ENCODE measurements around the gene TRIM29.

The TRIM29 gene

GRCh38 chr11:120134931-120135228, 3.0 kb downstream of the TRIM29 start:
- no peaks in the 10 kb centered on the region for H3K4me1 ChIP-seq (ENCODE audit: control insufficient read depth, insufficient read depth, low read length, unreplicated experiment)
- H3K79me2 ChIP-seq (ENCODE audit: control insufficient read depth, insufficient read depth, low read length, unreplicated experiment): no peaks in the 10 kb centered on the region
- H3K4me3 ChIP-seq (ENCODE audit: low read depth, low read length): no peak overlapping the region
- no peak overlapping the region for H3K27ac ChIP-seq (ENCODE audit: low read depth, low read length)
- no peak overlapping the region for H2AFZ ChIP-seq (ENCODE audit: low read length, unreplicated experiment)
- no peaks in the 10 kb centered on the region for H3K36me3 ChIP-seq (ENCODE audit: insufficient read depth, low read length)
- peaks cover 50% of the 10 kb centered on the region for H3K27me3 ChIP-seq (ENCODE audit: insufficient read depth, low read length)

DNA sequence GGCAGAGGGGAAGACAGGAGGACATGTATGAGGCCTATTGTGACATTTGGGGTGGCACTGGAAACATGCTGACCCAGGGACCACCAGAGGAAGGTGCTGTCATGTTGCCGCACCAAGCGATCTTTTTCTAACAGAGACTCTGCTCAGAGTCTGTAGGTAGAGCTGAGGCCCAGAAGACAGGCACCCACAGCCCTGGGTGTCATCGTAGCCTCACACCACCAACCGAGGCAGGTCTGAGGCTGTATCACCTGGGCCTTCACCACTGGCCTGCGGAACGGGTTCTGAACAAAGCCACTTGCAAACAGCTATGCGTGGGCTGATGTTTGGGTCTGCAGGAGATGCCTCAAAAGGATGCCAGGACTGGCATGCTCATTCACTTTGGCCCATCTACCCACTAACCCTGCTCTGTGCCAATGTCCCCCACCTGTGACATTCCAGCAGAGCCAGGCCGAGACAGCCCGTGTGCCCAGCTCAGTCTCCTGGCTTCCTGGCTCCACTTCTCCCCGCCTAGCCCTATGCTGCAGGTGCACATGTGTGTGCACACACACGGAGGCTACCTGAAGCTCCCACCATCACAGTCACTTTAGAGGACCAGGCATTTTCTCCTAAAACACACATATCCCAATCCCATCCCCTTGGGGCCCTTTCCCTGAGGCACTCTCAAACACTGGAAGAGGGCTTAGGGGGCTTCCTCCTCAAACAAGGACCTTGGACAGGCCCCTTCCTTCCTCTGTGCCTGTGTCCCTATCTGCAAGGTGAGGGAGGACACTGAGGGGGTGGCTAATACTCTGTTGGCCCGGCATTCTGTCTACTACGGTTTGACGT, 3.6 kb downstream of the TRIM29 start:
- no peaks in the 10 kb centered on the region for H3K79me2 ChIP-seq (ENCODE audit: control insufficient read depth, insufficient read depth, low read length, unreplicated experiment)
- no peak overlapping the region for H2AFZ ChIP-seq (ENCODE audit: low read length, unreplicated experiment)
- H3K27ac ChIP-seq (ENCODE audit: low read depth, low read length): no peak overlapping the region
- H3K4me1 ChIP-seq (ENCODE audit: control insufficient read depth, insufficient read depth, low read length, unreplicated experiment): no peaks in the 10 kb centered on the region
- peaks cover 47% of the 10 kb centered on the region for H3K27me3 ChIP-seq (ENCODE audit: insufficient read depth, low read length)
- H3K36me3 ChIP-seq (ENCODE audit: insufficient read depth, low read length): no peaks in the 10 kb centered on the region
- H3K4me3 ChIP-seq (ENCODE audit: low read depth, low read length): no peak overlapping the region

- H3K4me1 ChIP-seq (ENCODE audit: control insufficient read depth, insufficient read depth, low read length, unreplicated experiment): no peaks in the 10 kb centered on the region
- H2AFZ ChIP-seq (ENCODE audit: low read length, unreplicated experiment): no peak overlapping the region
- H3K36me3 ChIP-seq (ENCODE audit: insufficient read depth, low read length): no peaks in the 10 kb centered on the region
- no peaks in the 10 kb centered on the region for H3K79me2 ChIP-seq (ENCODE audit: control insufficient read depth, insufficient read depth, low read length, unreplicated experiment)
- H3K27me3 ChIP-seq (ENCODE audit: insufficient read depth, low read length): peaks cover 45% of the 10 kb centered on the region
- H3K4me3 ChIP-seq (ENCODE audit: low read depth, low read length): no peak overlapping the region
- H3K27ac ChIP-seq (ENCODE audit: low read depth, low read length): no peak overlapping the region
Observed at GRCh38 chr11:120133216-120134105, 4.5 kb downstream of the TRIM29 start.

DNA sequence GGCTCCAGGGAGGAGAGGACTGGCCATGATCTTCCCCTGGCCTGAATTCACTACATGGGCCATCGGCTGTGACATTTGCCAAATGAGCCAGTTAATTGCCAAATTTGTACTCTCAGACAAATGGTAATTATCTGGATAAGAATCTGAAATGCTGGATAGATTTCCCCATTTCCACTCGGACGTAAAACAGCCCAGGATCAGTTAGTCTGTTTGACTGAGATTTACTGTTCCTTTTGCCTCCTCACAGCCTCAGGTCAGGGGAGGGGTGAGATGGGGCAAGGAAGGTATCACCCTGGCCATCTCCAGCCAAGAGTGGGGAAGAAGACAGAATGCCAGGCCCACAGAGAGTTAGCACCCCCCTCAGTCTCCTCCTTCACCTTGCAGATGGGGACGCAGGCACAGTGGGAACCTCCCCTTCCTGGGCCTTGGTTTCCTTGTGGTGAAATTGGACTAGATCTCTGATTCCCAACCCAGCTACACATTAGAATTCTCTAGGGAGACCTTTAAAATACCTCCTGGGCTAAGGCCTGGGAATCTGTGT, 5.2 kb downstream of the TRIM29 start:
- Histone ChIP-seq H3K36me3 (ENCODE audit: insufficient read depth, low read length) (no peaks in the 10 kb centered on the region), H3K27ac (ENCODE audit: low read depth, low read length) (no peak overlapping the region)

GRCh38 chr11:120131941-120132644, 5.8 kb downstream of the TRIM29 start:
- Histone ChIP-seq H3K4me1 (ENCODE audit: control insufficient read depth, insufficient read depth, low read length, unreplicated experiment) (no peaks in the 10 kb centered on the region), H3K27ac (ENCODE audit: low read depth, low read length) (no peak overlapping the region)

More for the DNA sequence above, 5.2 kb downstream of the TRIM29 start:
- no peak overlapping the region for H3K4me3 ChIP-seq (ENCODE audit: low read depth, low read length)
- no peaks in the 10 kb centered on the region for H3K4me1 ChIP-seq (ENCODE audit: control insufficient read depth, insufficient read depth, low read length, unreplicated experiment)
- peaks cover 52% of the 10 kb centered on the region for H3K27me3 ChIP-seq (ENCODE audit: insufficient read depth, low read length)
- H3K79me2 ChIP-seq (ENCODE audit: control insufficient read depth, insufficient read depth, low read length, unreplicated experiment): no peaks in the 10 kb centered on the region
- H2AFZ ChIP-seq (ENCODE audit: low read length, unreplicated experiment): no peak overlapping the region

GRCh38 chr11:120130991-120131760, 6.7 kb downstream of the TRIM29 start:
- Histone ChIP-seq H3K4me3 (ENCODE audit: low read depth, low read length) (no peak overlapping the region), H3K4me1 (ENCODE audit: control insufficient read depth, insufficient read depth, low read length, unreplicated experiment) (no peaks in the 10 kb centered on the region), H2AFZ (ENCODE audit: low read length, unreplicated experiment) (no peak overlapping the region), H3K27me3 (ENCODE audit: insufficient read depth, low read length) (peaks cover 55% of the 10 kb centered on the region), H3K36me3 (ENCODE audit: insufficient read depth, low read length) (no peaks in the 10 kb centered on the region), H3K79me2 (ENCODE audit: control insufficient read depth, insufficient read depth, low read length, unreplicated experiment) (no peaks in the 10 kb centered on the region), H3K27ac (ENCODE audit: low read depth, low read length) (no peak overlapping the region)

More at GRCh38 chr11:120131941-120132644, 5.8 kb downstream of the TRIM29 start:
- no peak overlapping the region for H2AFZ ChIP-seq (ENCODE audit: low read length, unreplicated experiment)
- H3K79me2 ChIP-seq (ENCODE audit: control insufficient read depth, insufficient read depth, low read length, unreplicated experiment): no peaks in the 10 kb centered on the region
- H3K27me3 ChIP-seq (ENCODE audit: insufficient read depth, low read length): peaks cover 57% of the 10 kb centered on the region
- no peaks in the 10 kb centered on the region for H3K36me3 ChIP-seq (ENCODE audit: insufficient read depth, low read length)
- H3K4me3 ChIP-seq (ENCODE audit: low read depth, low read length): no peak overlapping the region

DNA sequence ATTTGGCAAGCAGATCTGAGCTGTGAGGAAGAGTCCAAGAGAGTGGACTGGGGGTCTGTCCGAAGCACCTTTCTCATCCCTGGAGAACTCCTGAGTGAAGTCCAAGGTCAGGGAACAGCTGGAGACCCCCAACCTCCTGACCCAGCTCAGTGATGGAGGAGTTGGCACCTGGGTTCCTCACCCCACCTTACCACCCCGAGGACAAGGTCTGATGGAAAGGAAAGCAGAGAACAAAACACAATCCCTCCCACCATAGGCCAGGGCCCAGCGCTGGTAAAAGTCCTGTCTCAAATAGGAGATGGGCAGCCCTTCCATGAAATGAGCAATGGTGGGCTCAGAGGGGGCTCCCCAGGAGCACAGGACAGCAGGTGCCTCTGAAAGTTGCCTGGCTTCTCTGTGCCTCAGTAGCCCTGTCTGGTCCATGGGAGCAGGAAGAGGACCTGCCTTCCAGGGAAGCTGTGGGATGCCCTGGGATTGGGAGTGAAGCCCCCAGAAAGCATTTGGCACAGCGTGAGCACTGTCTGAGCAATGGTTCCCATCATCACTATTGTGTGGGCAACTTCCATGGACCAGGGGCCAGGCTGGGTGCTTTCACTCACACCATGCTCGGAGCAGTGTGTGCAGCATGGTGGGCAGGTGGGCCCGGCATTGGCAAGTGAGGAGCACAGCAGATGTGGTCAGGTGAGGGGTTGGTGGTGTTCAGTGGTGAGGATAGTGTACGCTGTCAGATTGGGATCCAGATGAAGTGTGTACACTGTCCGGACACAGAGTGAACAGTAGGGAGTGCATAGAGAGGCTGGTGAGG, 7.5 kb downstream of the TRIM29 start:
- H3K79me2 ChIP-seq (ENCODE audit: control insufficient read depth, insufficient read depth, low read length, unreplicated experiment): no peaks in the 10 kb centered on the region
- no peaks in the 10 kb centered on the region for H3K4me1 ChIP-seq (ENCODE audit: control insufficient read depth, insufficient read depth, low read length, unreplicated experiment)
- H3K27ac ChIP-seq (ENCODE audit: low read depth, low read length): no peak overlapping the region
- H3K4me3 ChIP-seq (ENCODE audit: low read depth, low read length): no peak overlapping the region
- no peak overlapping the region for H2AFZ ChIP-seq (ENCODE audit: low read length, unreplicated experiment)
- H3K36me3 ChIP-seq (ENCODE audit: insufficient read depth, low read length): no peaks in the 10 kb centered on the region
- H3K27me3 ChIP-seq (ENCODE audit: insufficient read depth, low read length): peaks cover 47% of the 10 kb centered on the region

DNA sequence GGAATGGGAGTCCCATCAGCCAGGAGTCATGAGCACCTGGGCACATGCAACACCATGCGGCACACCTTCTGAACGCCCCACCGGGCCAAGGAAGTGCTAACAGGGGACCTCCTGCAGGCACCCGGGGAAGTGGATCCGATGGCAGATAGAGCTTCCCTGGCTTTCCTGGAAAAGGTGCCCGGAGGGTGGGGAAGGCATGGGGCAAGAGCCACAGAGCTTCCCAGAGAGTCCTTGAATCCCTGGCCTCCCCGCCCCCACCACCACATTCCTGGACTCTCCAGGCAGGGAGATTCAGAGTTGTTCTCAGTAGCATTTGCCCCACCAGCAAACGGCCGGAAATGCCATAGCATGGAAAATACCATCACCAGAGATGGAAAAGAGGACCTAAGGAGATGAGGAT, 8.3 kb downstream of the TRIM29 start:
- Histone ChIP-seq H3K27me3 (ENCODE audit: insufficient read depth, low read length) (peaks cover 39% of the 10 kb centered on the region), H3K4me3 (ENCODE audit: low read depth, low read length) (no peak overlapping the region), H3K27ac (ENCODE audit: low read depth, low read length) (no peak overlapping the region), H3K79me2 (ENCODE audit: control insufficient read depth, insufficient read depth, low read length, unreplicated experiment) (no peaks in the 10 kb centered on the region), H2AFZ (ENCODE audit: low read length, unreplicated experiment) (no peak overlapping the region), H3K4me1 (ENCODE audit: control insufficient read depth, insufficient read depth, low read length, unreplicated experiment) (peaks cover 7% of the 10 kb centered on the region), H3K36me3 (ENCODE audit: insufficient read depth, low read length) (no peaks in the 10 kb centered on the region)

DNA sequence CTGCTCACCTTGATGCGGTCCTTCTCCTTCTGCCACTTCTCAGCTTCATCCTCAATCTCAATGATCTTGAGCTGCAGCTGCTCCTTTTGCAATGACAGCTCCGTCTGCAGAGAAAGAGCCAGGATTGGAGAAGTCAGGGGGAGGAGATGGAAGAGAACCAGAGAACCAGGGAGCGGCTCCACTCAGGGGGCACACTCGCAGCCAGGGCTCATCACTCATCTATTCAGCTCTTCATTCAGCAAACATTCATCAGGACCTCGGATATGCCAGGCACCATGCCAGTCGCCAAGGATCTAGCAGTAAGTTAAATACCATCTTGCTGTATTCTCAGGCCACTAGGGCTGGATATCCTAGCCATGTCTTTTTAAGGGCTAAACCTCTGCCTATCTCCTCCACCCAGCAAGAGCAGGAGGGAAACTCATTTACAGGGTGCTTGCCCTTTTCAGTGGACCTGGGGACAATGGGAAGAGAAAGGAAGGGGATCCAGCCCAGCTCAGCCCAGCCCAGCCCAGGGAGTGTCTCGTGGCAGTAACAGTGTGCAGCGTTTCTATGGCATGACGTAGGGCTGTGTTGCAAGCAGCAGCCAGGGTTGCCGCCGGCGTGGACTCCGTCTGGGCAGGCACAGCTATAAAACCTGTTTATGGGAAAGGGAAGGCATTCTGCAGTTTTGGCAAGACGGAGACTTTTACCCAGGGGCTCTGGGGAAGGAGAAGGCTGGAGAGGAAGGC, 9.4 kb downstream of the TRIM29 start:
- Histone ChIP-seq H3K36me3 (ENCODE audit: insufficient read depth, low read length) (no peaks in the 10 kb centered on the region), H2AFZ (ENCODE audit: low read length, unreplicated experiment) (no peak overlapping the region), H3K4me1 (ENCODE audit: control insufficient read depth, insufficient read depth, low read length, unreplicated experiment) (peaks cover 9% of the 10 kb centered on the region), H3K27ac (ENCODE audit: low read depth, low read length) (no peak overlapping the region), H3K79me2 (ENCODE audit: control insufficient read depth, insufficient read depth, low read length, unreplicated experiment) (no peaks in the 10 kb centered on the region), H3K4me3 (ENCODE audit: low read depth, low read length) (no peak overlapping the region), H3K27me3 (ENCODE audit: insufficient read depth, low read length) (peaks cover 34% of the 10 kb centered on the region)
